Activated CD4-positive, alpha-beta T cell treated with anti-CD3 and anti-CD28 coated beads, Interleukin-2, Interleukin-4, amounts not matched to agents 100 ng/mL and 50 ng/mL, durations not matched to agents 16 hours and 8 hours (primary cell): ENCODE results near the gene YBX1.
"Not testable (repeated sequence)": the region's sequence is repeated elsewhere in the genome, so short reads cannot be mapped to it uniquely, and the experiment has no call there.

ENCODE experiments used
- DNase-seq: peaks from one replicate; pipeline ENCODE4 v3.0.0-alpha.2; 2020; ENCODE audit warnings: low spot score

YBX1 gene

GRCh38 chr1:42681741-42682483 lies at the start of gene YBX1:
Gene YBX1 (plus strand): TSS chr1:42682418. CDS start chr1:42682566, 148 bp downstream.
- peak; percentile 98 for DNase-seq

GRCh38 chr1:42639116-42639515 lies 43.1 kb upstream of the YBX1 start:
- no peak for DNase-seq

GRCh38 chr1:42646056-42646455 lies 36.2 kb upstream of the YBX1 start:
- no peak for DNase-seq

GRCh38 chr1:42657201-42657600 lies 25.0 kb upstream of the YBX1 start:
- no peak for DNase-seq

GRCh38 chr1:42657981-42658876 lies 24.0 kb upstream of the YBX1 start, which contains the start of gene PPIH:
Gene PPIH (plus strand): TSS chr1:42658423. CDS start chr1:42658447, 24 bp downstream.
- DNase-seq: peak; percentile 95

- no peak for DNase-seq
Observed at GRCh38 chr1:42658877-42659337, 23.3 kb upstream of the YBX1 start.

GRCh38 chr1:42660907-42661500 lies 21.2 kb upstream of the YBX1 start:
- peak; percentile 73 for DNase-seq

- DNase-seq: no peak
Observed at GRCh38 chr1:42669936-42670335, 12.3 kb upstream of the YBX1 start.

GRCh38 chr1:42670425-42670824 lies 11.8 kb upstream of the YBX1 start:
- DNase-seq: no peak

GRCh38 chr1:42674214-42674613 lies 8.0 kb upstream of the YBX1 start:
- DNase-seq: no peak

GRCh38 chr1:42674682-42675081 lies 7.5 kb upstream of the YBX1 start:
- DNase-seq: no peak

- no peak for DNase-seq
Observed at GRCh38 chr1:42675467-42675866, 6.8 kb upstream of the YBX1 start.

GRCh38 chr1:42676534-42677087 lies 5.6 kb upstream of the YBX1 start:
- DNase-seq: no peak

GRCh38 chr1:42679364-42679983 lies 2.7 kb upstream of the YBX1 start:
- DNase-seq: no peak

GRCh38 chr1:42680055-42680454 lies 2.2 kb upstream of the YBX1 start:
- no peak for DNase-seq

- DNase-seq: peak; percentile 18
Observed at GRCh38 chr1:42680921-42681683, 1.1 kb upstream of the YBX1 start.

GRCh38 chr1:42682484-42682738 lies 193 bp downstream of the YBX1 start:
- not testable (repeated sequence) for DNase-seq

- peak; percentile 69 for DNase-seq
Observed at GRCh38 chr1:42682739-42683531, 717 bp downstream of the YBX1 start.

- peak; percentile 57 for DNase-seq
Observed at GRCh38 chr1:42684139-42684538, 1.9 kb downstream of the YBX1 start.

GRCh38 chr1:42686418-42686817 lies 4.2 kb downstream of the YBX1 start:
- no peak for DNase-seq
